HG03521 (cell line): ENCODE data around the gene GSPT1.
"Not testable (repeated sequence)": the region's sequence is repeated elsewhere in the genome, so short reads cannot be mapped to it uniquely, and the experiment has no call there.

Source experiments
- ATAC-seq: cut with Tn5 transposase; IDR thresholded peaks from one replicate; pipeline ENCODE4 v1.9.1; 2021; ENCODE audit warnings: mild to moderate bottlenecking, moderate library complexity; ENCODE audit not compliant: unreplicated experiment

GSPT1 gene

GRCh38 chr16:11915644-11916523, at the start of gene GSPT1:
TSS of gene GSPT1 (minus strand) at chr16:11915956. CDS start at chr16:11915720, 236 bp downstream.
- ATAC-seq, result peak; percentile 86

GRCh38 chr16:11964761-11965551, 49.2 kb upstream of the GSPT1 start, which contains the start of gene TNFRSF17:
TSS of gene TNFRSF17 (plus strand) at chr16:11965210. CDS start at chr16:11965325, 115 bp downstream.
- ATAC-seq, result peak; percentile 62

- ATAC-seq, result no peak
These were observed 48.0 kb upstream of the GSPT1 start for GRCh38 chr16:11963706-11964105.

- ATAC-seq, result not testable (repeated sequence)
These were observed 47.2 kb upstream of the GSPT1 start for GRCh38 chr16:11962978-11963377.

- ATAC-seq, result not testable (repeated sequence)
These were observed 46.7 kb upstream of the GSPT1 start for GRCh38 chr16:11962457-11962856.

- ATAC-seq, result no peak
These were observed 42.0 kb upstream of the GSPT1 start for GRCh38 chr16:11957591-11958395.

GRCh38 chr16:11956558-11956957, 40.8 kb upstream of the GSPT1 start:
- no peak for ATAC-seq

GRCh38 chr16:11955713-11956123, 40.0 kb upstream of the GSPT1 start:
- no peak for ATAC-seq

- not testable (repeated sequence) for ATAC-seq
These were observed 37.8 kb upstream of the GSPT1 start for GRCh38 chr16:11953576-11953975.

GRCh38 chr16:11950388-11950787, 34.6 kb upstream of the GSPT1 start:
- no peak for ATAC-seq

GRCh38 chr16:11949527-11949926, 33.8 kb upstream of the GSPT1 start:
- no peak for ATAC-seq

GRCh38 chr16:11948819-11949218, 33.1 kb upstream of the GSPT1 start:
- ATAC-seq, result no peak

GRCh38 chr16:11946433-11946832, 30.7 kb upstream of the GSPT1 start:
- ATAC-seq, result no peak

GRCh38 chr16:11941945-11942344, 26.2 kb upstream of the GSPT1 start, which contains the start of gene NPIPB2:
TSS of gene NPIPB2 (minus strand) at chr16:11942045. CDS start at chr16:11942045, 0 bp downstream.
- ATAC-seq, result not testable (repeated sequence)

GRCh38 chr16:11927350-11927749, 11.6 kb upstream of the GSPT1 start:
- ATAC-seq, result not testable (repeated sequence)

- ATAC-seq, result not testable (repeated sequence)
These were observed 8.3 kb upstream of the GSPT1 start for GRCh38 chr16:11924046-11924445.

GRCh38 chr16:11916524-11917285, 949 bp upstream of the GSPT1 start:
- no peak for ATAC-seq

- peak; percentile 23 for ATAC-seq
These were observed 577 bp downstream of the GSPT1 start for GRCh38 chr16:11915114-11915643.

GRCh38 chr16:11914210-11915113, 1.3 kb downstream of the GSPT1 start:
- no peak for ATAC-seq
